ENCODE measurements around the gene SEC11A. TPM values are rescaled to one million over a fixed set of nuclear protein-coding genes. Genes with fewer than 3 reads are reported as not detected.
A peak's percentile ranks its signal among the peaks of the same experiment; 100 is the strongest.
"Not testable (repeated sequence)": the region's sequence is repeated elsewhere in the genome, so short reads cannot be mapped to it uniquely, and the experiment has no call there.

SEC11A gene
- 144 TPM for polyA plus RNA-seq (2012; ENCODE audit: missing spikeins)

- FAIRE-seq (peak; percentile 94), DNase-seq (ENCODE audit: insufficient read length) (peak; percentile 92)
- TF ChIP-seq TAF1 (IDR thresholded peaks at IDR 0.05; ENCODE audit: borderline replicate concordance, low read depth, low read length) (peak; percentile 76), POLR2A (IDR thresholded peaks at IDR 0.05; ENCODE audit: low read depth, low read length) (peak; percentile 92), POLR2AphosphoS5 (IDR thresholded peaks at IDR 0.05; ENCODE audit: low read depth, low read length) (peak; percentile 94)
Observed at GRCh38 chr15:84716036-84716732, at the start of gene SEC11A. Gene SEC11A (minus strand): TSS chr15:84716139. CDS start chr15:84716075, 64 bp downstream.

GRCh38 chr15:84765675-84766074 is 49.7 kb upstream of the SEC11A start:
- FAIRE-seq (no peak), DNase-seq (ENCODE audit: insufficient read length) (no peak)
- no peak for TF ChIP-seq POLR2AphosphoS5 (IDR thresholded peaks at IDR 0.05; ENCODE audit: low read depth, low read length)
- no peak for TF ChIP-seq TAF1 (IDR thresholded peaks at IDR 0.05; ENCODE audit: borderline replicate concordance, low read depth, low read length)
- no peak for TF ChIP-seq POLR2A (IDR thresholded peaks at IDR 0.05; ENCODE audit: low read depth, low read length)

- no peak for TF ChIP-seq TAF1 (IDR thresholded peaks at IDR 0.05; ENCODE audit: borderline replicate concordance, low read depth, low read length)
- TF ChIP-seq POLR2AphosphoS5 (IDR thresholded peaks at IDR 0.05; ENCODE audit: low read depth, low read length) = no peak
- TF ChIP-seq POLR2A (IDR thresholded peaks at IDR 0.05; ENCODE audit: low read depth, low read length) = no peak
- no peak for FAIRE-seq
- DNase-seq (ENCODE audit: insufficient read length) = no peak
Observed at GRCh38 chr15:84764989-84765388, 49.0 kb upstream of the SEC11A start.

DNA sequence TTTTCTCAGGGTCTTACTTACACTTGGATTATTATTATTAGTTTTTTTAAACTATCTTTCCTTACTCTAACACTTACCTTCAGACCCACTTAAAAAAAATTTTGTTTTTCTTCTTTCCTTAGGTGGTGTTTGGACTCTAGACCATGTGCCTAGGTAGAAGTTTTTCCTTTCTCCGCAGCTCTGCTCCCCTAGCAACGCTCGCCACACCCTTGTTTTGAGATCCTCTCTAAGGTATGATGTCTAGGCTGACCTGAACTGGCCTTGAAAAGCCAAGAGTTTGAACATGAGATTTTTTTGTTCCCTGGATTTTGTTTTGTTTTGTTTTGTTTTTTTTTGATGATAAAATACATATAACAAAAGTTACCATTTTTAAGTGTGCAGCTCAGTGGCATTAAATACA is 48.6 kb upstream of the SEC11A start:
- no peak for DNase-seq (ENCODE audit: insufficient read length)
- FAIRE-seq = no peak
- TF ChIP-seq TAF1 (IDR thresholded peaks at IDR 0.05; ENCODE audit: borderline replicate concordance, low read depth, low read length) = no peak
- TF ChIP-seq POLR2A (IDR thresholded peaks at IDR 0.05; ENCODE audit: low read depth, low read length) = no peak
- TF ChIP-seq POLR2AphosphoS5 (IDR thresholded peaks at IDR 0.05; ENCODE audit: low read depth, low read length) = no peak

DNA sequence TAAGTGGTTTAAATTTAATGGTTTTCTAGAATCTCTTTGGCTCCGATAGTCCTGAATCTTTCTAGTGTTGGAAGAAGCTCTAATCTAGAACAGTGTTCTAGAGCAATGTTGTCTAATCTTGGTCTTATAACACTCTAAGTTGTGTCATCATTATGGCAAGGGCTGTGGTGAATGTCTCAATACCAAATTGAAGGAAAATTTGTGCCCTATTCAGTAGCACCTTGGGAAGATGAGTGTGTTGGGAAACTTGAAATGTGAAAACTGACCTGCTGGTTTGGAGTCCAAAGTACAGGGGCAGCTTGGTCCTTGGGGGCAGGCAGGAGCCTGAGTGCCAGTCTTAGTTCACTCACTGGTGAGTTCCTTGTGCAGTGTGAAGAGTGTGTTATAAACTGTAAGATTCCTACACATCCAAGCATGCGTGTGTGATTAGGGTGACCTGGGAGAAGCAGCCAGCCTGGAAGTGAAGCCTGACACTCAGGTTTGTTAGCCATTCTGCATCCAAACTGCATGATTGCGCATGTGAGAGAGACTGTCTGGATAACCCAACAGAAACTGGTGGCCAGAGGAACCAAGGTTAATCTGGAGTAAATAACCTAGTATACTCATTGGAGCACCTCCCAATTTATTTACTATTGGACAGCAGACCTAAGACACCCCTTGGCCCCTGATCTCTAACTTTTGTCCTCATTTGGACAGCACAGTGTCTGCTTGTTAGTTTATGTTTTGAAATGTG is 47.1 kb upstream of the SEC11A start:
- no peak for DNase-seq (ENCODE audit: insufficient read length)
- TF ChIP-seq POLR2AphosphoS5 (IDR thresholded peaks at IDR 0.05; ENCODE audit: low read depth, low read length) = no peak
- no peak for TF ChIP-seq POLR2A (IDR thresholded peaks at IDR 0.05; ENCODE audit: low read depth, low read length)
- TF ChIP-seq TAF1 (IDR thresholded peaks at IDR 0.05; ENCODE audit: borderline replicate concordance, low read depth, low read length) = no peak
- no peak for FAIRE-seq

- FAIRE-seq (peak; percentile 78), DNase-seq (ENCODE audit: insufficient read length) (no peak)
- TF ChIP-seq POLR2AphosphoS5 (IDR thresholded peaks at IDR 0.05; ENCODE audit: low read depth, low read length) = no peak
- TF ChIP-seq POLR2A (IDR thresholded peaks at IDR 0.05; ENCODE audit: low read depth, low read length) = no peak
- TF ChIP-seq TAF1 (IDR thresholded peaks at IDR 0.05; ENCODE audit: borderline replicate concordance, low read depth, low read length) = no peak
Observed at GRCh38 chr15:84761607-84762131, 45.7 kb upstream of the SEC11A start.

DNA sequence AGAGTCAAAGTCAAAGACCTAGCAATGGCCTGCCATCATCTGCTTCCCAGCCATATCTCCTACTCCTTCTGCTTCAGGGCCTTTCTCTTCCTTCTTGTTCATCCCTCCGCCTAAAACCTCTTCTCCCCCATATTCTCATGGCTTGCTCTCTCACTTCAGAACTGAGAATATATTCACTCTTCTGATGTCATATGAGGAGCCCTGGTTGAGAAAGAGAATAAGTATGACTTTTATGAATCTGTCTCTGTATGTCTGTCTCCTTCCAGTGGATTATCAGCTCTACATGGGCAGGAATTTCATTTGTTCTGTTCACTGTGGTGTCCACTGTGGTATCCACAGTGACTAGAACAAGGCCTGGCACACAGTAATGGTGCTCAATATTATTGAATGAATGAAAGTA is 44.3 kb upstream of the SEC11A start:
- DNase-seq (ENCODE audit: insufficient read length) (no peak), FAIRE-seq (no peak)
- TF ChIP-seq TAF1 (IDR thresholded peaks at IDR 0.05; ENCODE audit: borderline replicate concordance, low read depth, low read length) (no peak), POLR2A (IDR thresholded peaks at IDR 0.05; ENCODE audit: low read depth, low read length) (no peak), POLR2AphosphoS5 (IDR thresholded peaks at IDR 0.05; ENCODE audit: low read depth, low read length) (no peak)

DNA sequence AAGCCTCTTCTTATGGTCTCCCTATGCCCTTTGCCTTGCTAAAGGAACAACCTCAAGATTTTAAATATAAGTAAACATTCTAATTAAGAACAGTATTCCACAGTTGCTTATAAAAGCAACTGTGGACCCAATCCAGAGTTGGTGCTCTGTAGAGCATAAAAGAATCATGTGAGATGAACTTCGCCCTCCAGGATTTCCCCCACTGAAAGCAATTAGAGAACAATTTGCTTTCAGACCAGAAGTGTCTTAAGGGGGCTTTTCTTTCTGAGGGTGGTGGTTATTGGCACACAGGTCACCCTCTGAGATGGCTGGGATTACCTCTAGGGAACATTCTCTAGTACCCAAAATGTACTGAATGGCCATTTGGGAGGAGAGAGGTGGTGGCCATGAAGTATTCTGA is 43.1 kb upstream of the SEC11A start:
- no peak for TF ChIP-seq TAF1 (IDR thresholded peaks at IDR 0.05; ENCODE audit: borderline replicate concordance, low read depth, low read length)
- no peak for TF ChIP-seq POLR2AphosphoS5 (IDR thresholded peaks at IDR 0.05; ENCODE audit: low read depth, low read length)
- no peak for TF ChIP-seq POLR2A (IDR thresholded peaks at IDR 0.05; ENCODE audit: low read depth, low read length)
- DNase-seq (ENCODE audit: insufficient read length) (no peak), FAIRE-seq (no peak)

GRCh38 chr15:84755736-84756527 is 40.0 kb upstream of the SEC11A start:
- FAIRE-seq (no peak), DNase-seq (ENCODE audit: insufficient read length) (no peak)
- no peak for TF ChIP-seq POLR2A (IDR thresholded peaks at IDR 0.05; ENCODE audit: low read depth, low read length)
- no peak for TF ChIP-seq TAF1 (IDR thresholded peaks at IDR 0.05; ENCODE audit: borderline replicate concordance, low read depth, low read length)
- TF ChIP-seq POLR2AphosphoS5 (IDR thresholded peaks at IDR 0.05; ENCODE audit: low read depth, low read length) = no peak

- FAIRE-seq; DNase-seq (ENCODE audit: insufficient read length): not testable (repeated sequence)
Observed at GRCh38 chr15:84754889-84755288, 39.0 kb upstream of the SEC11A start.

DNA sequence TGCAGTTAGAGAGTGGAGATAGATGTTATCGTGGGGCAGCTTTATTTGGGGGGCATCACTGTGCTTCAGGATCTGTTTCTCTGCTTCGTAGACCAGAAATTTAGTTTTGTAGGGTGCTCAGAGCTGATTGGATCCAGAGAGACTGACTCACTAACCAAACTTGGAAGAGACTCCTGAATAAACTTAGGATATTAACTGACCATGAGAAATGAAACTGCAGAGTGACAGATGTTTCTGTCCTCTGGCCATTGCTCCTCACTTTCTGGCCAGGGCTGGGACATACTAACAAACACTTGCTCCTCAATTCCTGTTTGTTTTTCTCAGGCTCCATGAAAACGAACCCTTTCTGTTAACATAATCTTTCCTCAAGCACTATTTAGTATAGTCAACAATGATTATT is 36.8 kb upstream of the SEC11A start:
- no peak for FAIRE-seq
- TF ChIP-seq POLR2A (IDR thresholded peaks at IDR 0.05; ENCODE audit: low read depth, low read length) (no peak), POLR2AphosphoS5 (IDR thresholded peaks at IDR 0.05; ENCODE audit: low read depth, low read length) (no peak), TAF1 (IDR thresholded peaks at IDR 0.05; ENCODE audit: borderline replicate concordance, low read depth, low read length) (no peak)

More for the DNA sequence above, 36.8 kb upstream of the SEC11A start:
- DNase-seq (ENCODE audit: insufficient read length) = no peak
